Measurements from ENCODE around the gene CFDP1. TPM values are rescaled to one million over a fixed set of nuclear protein-coding genes. Genes with fewer than 3 reads are reported as not detected.

The CFDP1 gene
- total and polyA plus RNA-seq, 4 donors, result 44.8 to 105 (median 64.1) TPM

- TF ChIP-seq CTCF (IDR thresholded peaks at IDR 0.05; ENCODE audit: control extremely low read depth, extremely low read depth), result no peak
- Histone ChIP-seq H3K36me3 (ENCODE audit: control insufficient read depth in 4 of 4, insufficient read depth in 4 of 4, low read length in 4 of 4) (peaks cover 3 to 13% (median 7%) of the 10 kb centered on the region in 4 donors), H3K9me3 (ENCODE audit: control insufficient read depth in 4 of 4, insufficient read depth in 3 of 4, low read length in 3 of 4) (no peaks in the 10 kb centered on the region), H3K9ac (ENCODE audit: insufficient read depth in 1 of 2, low read length in 2 of 2) (no peak overlapping the region), H3K4me3 (no peak overlapping the region), H3K27ac (ENCODE audit: low read depth in 1 of 2, low read length in 1 of 2) (no peak overlapping the region), H3K27me3 (ENCODE audit: control insufficient read depth in 3 of 3, insufficient read depth in 3 of 3, low read length in 2 of 3) (no peaks in the 10 kb centered on the region), H3K4me1 (ENCODE audit: control insufficient read depth in 5 of 5, insufficient read depth in 5 of 5, low read length in 5 of 5) (peaks cover 0 to 15% (median 6%) of the 10 kb centered on the region in 5 donors)
- 79 to 85% methylated on average over 4 of the region's 4 CpGs for WGBS, 2 donors
- ATAC-seq (ENCODE audit: insufficient read depth, low FRiP score) (no peak), DNase-seq (no peak)
Observed at GRCh38 chr16:75415169-75415905, 18.0 kb downstream of the CFDP1 start.

- WGBS, 2 donors, result 74 to 78% methylated on average over 2 of the region's 2 CpGs
- H3K36me3 ChIP-seq (ENCODE audit: control insufficient read depth in 4 of 4, insufficient read depth in 4 of 4, low read length in 4 of 4), result peaks cover 3 to 13% (median 7%) of the 10 kb centered on the region in 4 donors
- H3K4me1 ChIP-seq (ENCODE audit: control insufficient read depth in 5 of 5, insufficient read depth in 5 of 5, low read length in 5 of 5), result peaks cover 0 to 15% (median 4%) of the 10 kb centered on the region in 5 donors
Observed at GRCh38 chr16:75413951-75414350, 19.4 kb downstream of the CFDP1 start.

GRCh38 chr16:75406943-75407342 lies 26.4 kb downstream of the CFDP1 start:
- Histone ChIP-seq H3K4me3 (no peak overlapping the region), H3K36me3 (ENCODE audit: control insufficient read depth in 4 of 4, insufficient read depth in 4 of 4, low read length in 4 of 4) (peaks cover 0 to 18% (median 10%) of the 10 kb centered on the region in 4 donors), H3K9me3 (ENCODE audit: control insufficient read depth in 4 of 4, insufficient read depth in 3 of 4, low read length in 3 of 4) (no peaks in the 10 kb centered on the region), H3K27ac (ENCODE audit: low read depth in 1 of 2, low read length in 1 of 2) (no peak overlapping the region), H3K9ac (ENCODE audit: insufficient read depth in 1 of 2, low read length in 2 of 2) (no peak overlapping the region), H3K4me1 (ENCODE audit: control insufficient read depth in 5 of 5, insufficient read depth in 5 of 5, low read length in 5 of 5) (peaks cover 0 to 5% (median under 1%) of the 10 kb centered on the region in 5 donors), H3K27me3 (ENCODE audit: control insufficient read depth in 3 of 3, insufficient read depth in 3 of 3, low read length in 2 of 3) (no peaks in the 10 kb centered on the region)
- ATAC-seq (ENCODE audit: insufficient read depth, low FRiP score), result no peak
- DNase-seq, result no peak
- WGBS, 2 donors, result 73 to 79% methylated on average over 4 of the region's 4 CpGs
- TF ChIP-seq CTCF (IDR thresholded peaks at IDR 0.05; ENCODE audit: control extremely low read depth, extremely low read depth), result no peak

More at GRCh38 chr16:75413951-75414350, 19.4 kb downstream of the CFDP1 start:
- Histone ChIP-seq H3K27me3 (ENCODE audit: control insufficient read depth in 3 of 3, insufficient read depth in 3 of 3, low read length in 2 of 3) (no peaks in the 10 kb centered on the region), H3K9ac (ENCODE audit: insufficient read depth in 1 of 2, low read length in 2 of 2) (no peak overlapping the region), H3K27ac (ENCODE audit: low read depth in 1 of 2, low read length in 1 of 2) (no peak overlapping the region), H3K4me3 (no peak overlapping the region), H3K9me3 (ENCODE audit: control insufficient read depth in 4 of 4, insufficient read depth in 3 of 4, low read length in 3 of 4) (no peaks in the 10 kb centered on the region)
- TF ChIP-seq CTCF (IDR thresholded peaks at IDR 0.05; ENCODE audit: control extremely low read depth, extremely low read depth), result no peak
- ATAC-seq (ENCODE audit: insufficient read depth, low FRiP score), result no peak
- DNase-seq, result no peak
